ENCODE data around the gene ZNF689.
"Not testable (repeated sequence)": the region's sequence is repeated elsewhere in the genome, so short reads cannot be mapped to it uniquely, and the experiment has no call there.

Gene ZNF689

DNA sequence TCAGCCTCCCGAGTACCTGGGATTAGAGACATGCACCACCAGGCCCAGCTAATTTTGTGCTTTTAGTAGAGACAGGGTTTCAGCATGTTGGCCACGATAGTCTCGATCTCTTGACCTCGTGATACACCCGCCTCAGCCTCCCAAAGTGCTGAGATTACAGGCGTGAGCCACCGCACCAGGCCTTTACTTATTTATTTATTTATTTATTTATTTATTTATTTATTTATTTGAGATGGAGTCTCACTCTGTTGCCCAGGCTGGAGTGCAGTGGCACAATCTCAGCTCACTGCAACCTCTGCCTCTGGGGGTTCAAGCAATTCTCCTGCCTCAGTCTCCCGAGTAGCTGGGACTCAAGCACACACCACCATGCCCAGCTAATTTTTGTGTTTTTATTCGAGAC is 19.3 kb downstream of the ZNF689 start:
- DNase-seq: not testable (repeated sequence)

DNA sequence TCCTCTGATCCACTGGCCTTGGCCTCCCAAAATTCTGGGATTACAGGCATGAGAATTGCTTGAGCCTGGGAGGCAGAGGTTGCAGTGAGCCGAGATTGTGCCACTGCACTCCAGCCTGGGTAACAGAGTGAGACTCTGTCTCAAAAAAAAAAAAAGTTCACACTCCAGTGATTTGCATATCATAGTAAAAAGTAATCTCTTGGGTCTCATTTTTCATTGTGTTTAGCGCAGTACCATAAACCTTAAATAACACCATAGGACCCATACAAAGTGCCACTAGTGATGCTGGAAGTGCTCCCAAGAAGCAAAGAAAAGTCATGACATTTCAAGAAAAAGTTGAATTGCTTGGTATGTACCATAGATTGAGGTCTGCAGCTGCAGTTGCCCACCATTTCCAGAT is 20.6 kb downstream of the ZNF689 start:
- not testable (repeated sequence) for DNase-seq

DNA sequence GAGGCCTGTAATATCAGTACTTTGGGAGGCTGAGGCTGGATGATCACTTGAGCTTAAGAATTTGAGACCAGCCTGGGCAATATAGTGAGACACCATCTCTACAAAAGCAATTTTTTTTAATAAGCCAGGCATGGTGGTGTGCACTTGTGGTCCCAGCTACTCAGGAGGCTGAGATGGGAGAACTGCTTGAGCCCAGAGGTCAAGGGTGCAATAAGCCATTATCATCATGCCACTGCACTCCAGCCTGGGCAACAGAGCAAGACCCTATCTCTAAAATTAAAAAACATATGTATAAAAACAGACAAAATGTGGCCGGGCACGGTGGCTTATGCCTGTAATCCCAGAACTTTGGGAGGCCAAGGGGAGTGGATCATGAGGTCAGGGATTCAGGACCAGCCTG is 21.5 kb downstream of the ZNF689 start:
- DNase-seq: no peak

DNA sequence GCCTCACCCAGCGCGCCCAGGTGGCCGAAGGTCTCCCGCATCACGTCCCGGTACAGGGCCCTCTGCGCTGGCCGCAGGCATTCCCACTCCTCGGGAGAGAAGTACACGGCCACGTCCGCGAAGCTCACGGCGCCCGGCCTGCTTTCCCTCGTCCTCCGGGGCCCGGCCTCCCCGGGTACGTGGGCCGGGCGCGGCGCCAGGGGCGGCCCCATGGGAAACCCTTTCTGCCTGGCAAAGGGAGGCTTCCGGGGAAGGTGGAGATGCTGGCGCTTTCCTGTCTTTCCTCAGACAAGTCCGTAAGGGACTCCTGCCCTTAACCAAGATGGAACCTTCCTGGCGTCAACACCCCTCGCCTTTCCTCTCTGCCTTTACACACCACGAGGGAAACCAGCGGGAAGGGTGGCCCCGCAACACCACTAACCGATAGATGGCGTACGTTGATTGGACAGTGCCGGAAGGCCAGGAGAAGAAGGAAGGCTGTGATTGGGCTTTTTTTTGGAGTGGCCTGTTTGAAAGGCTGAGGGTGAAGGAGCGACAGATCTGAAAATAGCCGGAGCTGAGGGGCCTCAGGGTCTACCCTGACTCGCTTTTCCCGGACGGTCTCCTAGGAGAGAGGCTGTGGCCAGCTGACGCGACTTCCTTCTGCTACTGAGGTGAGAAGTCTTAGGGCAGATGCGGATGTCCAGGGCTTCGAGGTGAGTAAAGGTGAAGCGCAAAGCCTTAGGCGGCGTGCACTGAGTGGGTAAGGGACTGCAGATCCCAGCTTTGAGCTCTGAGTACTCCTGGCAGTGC is 24.6 kb downstream of the ZNF689 start, which contains the start of gene ZNF785:
TSS of gene ZNF785 (minus strand) at position 298 of the 792 bp plus-strand sequence. CDS start at position 212, 86 bp downstream.
- peak; percentile 99 for DNase-seq

DNA sequence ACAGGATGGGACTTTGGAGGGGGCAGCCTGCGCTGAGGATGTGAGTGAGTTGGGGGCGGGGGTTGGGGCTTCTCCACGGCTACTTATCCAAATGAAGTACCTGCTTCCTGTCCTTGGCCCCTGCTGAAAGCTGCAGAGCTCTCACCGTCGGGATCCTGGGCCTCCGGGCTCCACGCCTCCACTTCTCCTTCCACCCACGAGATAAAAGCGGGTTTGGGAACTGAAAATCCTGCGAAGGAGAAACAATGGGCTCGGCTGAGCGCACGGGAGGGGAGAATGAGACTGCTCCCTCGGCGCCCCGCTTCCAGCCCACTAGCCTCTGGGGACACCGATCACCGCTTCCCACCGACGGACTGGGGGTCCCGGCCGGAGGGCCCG is 25.2 kb downstream of the ZNF689 start:
- peak; percentile 57 for DNase-seq

DNA sequence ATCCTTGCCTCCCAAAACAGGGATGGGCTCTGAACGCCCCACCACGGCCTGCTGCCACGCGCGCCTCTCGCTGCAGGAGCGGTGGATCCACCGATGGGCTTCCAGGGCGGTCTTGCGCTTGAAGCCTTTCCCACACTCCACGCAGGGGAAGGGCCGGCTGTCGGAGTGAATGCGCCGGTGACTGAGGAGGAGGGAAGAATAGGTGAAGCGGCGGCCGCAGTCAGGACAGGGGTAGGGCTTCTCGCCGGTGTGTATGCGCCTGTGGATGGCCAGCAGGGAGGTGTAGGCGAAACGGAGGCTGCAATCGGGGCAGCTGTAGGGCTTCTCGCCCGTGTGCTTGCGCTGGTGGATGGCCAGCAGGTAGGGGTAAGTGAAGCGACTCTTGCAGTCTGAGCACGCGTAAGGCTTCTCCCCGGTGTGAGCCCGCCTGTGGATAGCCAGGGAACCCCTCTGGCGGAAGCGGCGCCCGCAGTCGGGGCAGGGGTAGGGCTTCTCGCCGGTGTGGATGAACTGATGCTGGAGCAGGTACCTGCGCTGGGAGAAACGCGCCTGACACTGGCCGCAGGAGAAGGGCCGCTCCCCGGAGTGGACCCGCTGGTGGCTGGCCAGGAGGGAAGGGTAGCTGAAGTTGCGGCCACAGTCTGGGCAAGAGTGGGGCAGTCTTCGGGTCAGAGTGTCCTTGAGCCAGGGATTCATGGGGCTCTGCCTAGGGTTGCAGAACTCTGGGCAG is 27.4 kb downstream of the ZNF689 start:
- no peak for DNase-seq

DNA sequence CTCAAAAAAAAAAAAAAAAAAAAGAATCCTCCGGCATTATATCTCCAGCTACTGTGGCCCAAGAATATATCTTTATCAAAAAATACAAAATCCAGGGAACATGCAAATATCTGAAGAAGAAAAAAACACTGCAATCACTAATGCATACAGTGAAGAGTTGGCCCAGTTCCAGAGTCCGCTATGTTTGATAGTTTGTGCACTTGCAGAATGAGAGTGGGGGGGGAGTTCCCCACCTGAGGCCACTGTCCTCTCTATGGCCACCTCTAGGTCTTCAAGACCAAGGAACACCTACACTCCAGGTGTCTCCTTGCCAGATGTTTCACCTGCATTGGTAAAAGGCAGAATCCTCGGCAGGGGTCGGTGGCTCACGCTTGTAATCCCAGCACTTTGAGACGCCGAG is 28.7 kb downstream of the ZNF689 start:
- DNase-seq: no peak

DNA sequence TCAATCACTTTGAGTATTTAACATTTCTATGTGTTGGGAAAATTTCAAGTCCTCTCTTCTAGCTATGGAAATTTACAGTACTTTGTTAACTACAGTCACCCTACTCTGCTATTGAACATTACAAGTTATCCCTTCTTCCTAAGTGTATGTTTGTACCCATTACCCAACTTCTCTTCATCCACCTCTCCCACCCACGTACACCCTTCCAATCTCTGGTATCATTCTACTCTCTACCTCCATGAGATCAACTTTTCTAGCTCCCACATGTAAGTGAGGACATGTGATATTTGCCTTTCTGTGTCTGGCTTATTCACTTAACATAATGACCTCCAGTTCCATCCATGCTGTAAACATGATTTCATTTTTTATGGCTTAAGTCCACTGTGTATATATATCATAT is 35.5 kb downstream of the ZNF689 start:
- DNase-seq: no peak

DNA sequence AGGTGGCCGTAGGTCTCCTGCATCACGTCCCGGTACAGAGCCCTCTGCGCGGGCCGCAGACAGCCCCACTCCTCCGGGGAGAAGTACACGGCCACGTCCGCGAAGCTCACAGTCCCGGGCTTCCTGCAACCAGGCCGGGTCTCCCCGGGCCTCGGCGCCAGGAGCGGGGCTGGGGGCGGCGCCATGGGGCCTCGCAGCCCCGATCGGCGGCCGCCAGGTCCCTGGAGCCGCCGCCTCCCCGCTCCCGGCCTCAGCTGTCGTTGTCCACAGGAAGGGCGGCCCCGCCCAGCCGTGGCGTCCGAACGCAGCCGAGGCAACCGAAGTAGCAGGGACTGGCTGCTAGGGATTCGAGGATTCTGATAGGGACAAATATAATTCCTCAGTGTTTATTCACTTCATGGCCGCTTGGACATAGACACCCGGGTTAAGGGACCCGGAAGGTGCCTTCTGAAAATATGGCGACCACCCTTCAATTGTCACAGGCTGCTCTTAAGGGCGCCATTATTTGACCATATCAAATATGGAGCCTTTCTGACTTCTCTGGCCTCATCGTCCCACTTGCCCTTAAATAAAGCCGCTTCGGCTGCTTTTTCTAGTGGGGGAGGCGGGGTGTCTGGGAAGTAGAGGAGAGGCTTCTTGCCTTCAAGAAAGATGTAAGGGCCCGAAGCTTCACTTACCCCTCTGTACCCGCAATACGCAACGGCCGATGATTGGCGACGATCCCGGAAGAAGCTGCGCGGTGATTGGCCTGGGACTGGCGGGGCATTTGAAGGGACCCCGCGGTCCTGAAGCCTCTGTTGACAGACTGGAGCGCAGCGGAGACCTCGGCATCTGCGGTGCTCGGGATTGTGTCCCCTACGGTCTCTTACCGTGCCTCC is 38.5 kb downstream of the ZNF689 start, which contains the start of gene ZNF688:
TSS of gene ZNF688 (minus strand) at position 270 of the 878 bp plus-strand sequence. CDS start at position 185, 85 bp downstream.
- peak; percentile 99 for DNase-seq

DNA sequence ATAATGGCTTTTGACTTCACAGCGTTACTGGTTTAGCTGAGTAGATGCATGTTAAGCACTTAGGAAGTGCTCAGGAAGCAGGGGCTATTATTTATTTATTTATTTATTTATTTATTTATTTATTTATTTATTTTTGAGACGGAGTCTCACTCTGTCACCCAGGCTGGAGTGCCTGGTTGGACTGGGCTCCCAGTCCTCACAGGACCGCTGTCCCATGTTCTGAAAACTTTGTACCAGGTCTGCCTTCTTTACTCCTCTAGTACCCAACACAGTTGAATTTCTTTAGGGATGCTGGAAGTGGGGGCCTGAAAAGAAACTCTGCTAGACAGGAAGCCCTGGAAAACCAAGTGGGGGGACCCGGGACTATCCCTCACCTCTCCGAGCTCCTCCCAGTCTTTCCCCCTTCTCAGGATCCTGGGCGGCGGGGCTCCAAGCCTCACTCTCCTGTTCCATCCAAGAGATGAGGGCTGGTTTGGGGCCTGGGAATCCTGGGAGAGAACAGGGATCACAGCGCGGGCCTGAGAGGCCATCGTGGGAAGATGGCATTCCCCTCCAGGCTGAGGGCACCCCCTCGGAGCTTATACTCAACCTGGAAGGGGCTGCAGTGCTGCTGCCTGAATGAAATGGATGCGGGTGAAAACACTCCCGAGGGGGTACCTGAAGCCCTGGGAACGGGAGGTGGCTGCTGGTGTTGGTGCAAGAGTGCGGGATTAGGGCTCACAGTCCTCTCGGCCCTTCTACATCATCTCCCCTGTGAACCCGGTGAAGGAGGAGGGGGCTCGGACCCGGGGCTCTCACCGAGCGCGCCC is 39.3 kb downstream of the ZNF689 start:
- DNase-seq: peak; percentile 73

DNA sequence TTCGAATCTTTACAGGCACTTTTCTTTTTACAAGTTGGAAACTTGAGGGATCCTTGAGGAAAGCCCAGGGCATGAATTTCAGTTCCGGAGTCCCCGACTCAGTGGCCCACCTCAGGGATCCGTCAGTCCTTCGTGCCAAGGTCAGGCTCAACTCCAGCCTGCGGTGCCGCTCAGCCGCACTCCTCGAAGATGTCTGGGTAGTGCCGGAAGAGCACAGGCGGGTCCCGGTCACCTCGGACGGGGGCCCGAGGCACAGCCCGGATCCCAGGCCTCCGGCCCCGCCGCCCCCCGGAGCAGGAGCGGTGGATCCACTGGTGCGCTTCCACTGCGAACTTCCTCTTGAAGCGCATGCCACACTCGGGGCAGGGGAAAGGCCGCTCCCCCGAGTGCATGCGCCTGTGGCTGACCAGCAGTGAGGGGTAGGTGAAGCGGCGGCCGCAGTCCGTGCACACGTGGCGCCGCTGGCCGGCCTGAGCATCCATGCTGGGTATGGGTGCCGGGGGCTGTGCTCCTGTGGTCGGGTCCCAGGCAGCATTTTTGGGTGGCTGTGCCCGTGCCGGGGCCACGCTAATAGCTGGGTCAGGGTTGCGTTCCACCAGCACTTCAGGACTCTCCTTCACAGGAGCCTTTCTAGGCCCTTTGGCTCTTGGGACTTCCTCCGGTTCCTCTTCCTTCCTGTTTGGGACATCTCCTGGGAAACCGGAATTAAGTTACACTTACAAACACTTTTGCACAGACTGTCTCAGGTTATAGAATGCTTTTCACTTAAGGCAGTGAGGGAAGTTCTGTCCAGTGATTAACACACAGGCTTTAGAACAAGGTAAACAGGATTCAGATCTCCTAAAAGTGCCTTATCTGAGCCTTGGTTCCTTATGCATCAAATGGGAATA is 40.2 kb downstream of the ZNF689 start:
- DNase-seq: no peak

DNA sequence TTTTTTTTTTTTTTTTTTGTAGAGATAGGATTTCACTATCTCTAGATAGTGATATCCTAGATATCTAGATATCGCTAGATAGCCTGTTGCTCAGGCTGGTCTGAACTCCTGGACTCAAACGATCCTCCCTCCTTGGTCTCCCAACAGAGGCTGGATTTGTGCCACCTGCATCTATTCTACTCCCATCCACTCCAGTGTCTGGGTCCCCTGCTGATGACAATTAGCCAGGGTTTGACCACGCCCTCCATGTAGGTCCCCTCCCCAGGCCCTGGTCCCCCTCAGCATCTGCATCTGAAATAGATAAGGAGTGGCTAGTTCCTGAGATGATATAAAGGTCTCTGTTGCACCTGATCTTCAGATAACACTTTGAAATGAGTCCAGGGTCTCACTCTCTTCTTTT is 40.9 kb downstream of the ZNF689 start:
- no peak for DNase-seq

DNA sequence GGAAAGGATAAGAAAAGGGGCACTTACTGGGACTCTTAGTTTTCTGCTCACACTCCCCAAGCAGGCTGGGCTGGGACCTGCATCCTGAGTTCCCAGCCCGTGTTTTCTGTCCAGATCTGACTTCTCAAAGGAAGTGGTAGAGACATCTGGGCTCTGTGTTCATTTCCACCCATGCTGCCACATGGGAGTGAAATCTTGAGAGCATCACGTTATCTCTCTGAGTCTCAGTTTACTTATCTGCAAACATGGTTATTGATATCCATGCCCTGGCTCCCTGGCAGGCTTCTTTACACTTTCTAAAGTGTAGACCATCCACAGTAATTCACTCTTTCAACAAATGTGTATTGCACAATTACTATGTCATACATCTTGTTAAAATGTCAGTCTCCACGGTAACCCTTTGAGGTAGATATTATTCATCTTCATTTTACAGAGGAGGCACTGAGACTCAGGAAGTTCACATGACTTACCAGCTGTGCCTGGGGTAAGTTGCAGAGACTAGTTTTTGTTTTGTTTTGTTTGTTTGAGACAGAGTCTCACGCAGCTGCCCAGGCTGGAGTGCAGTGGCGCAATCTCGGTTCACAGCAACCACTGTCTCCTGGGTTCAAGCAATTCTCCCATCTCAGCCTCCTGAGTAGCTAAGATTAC is 42.1 kb downstream of the ZNF689 start:
- peak; percentile 73 for DNase-seq

DNA sequence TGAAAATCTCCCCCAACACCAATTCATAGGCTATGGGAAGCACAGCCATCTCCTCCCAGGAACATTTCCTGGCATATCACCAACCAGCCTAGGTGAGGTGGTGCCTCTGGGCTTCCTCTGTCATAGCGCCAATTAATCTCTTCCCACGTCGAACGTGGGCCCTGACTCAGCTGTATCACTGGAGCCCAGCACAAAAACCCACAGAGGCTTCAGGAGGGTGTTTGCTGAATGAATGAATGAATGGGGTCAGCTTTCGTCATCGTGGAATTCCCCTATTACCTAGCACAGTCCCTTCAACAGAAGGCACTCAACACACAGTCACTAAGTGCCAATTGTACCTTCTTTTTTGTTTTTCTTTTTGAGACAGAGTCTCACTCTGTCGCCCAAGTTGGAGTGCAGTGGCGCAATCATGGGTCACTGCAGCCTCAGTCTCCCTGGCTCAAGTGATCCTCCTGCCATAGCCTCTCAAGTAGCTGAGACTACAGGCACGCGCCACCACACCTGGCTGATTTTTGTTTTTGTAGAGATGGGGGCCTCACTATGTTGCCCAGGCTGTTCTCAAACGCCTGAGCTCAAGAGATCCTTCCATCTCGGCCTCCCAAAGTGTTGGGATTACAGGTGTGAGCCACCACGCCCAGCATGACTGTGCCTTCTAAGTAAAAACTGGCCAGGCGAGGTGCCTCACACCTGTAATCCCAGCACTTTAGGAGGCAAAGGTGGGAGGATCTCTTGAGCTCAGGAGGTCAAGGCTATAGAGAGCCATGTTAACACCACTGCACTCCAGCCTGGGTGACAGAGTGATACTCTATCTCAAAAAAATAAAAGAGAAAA is 42.8 kb downstream of the ZNF689 start:
- DNase-seq: no peak

DNA sequence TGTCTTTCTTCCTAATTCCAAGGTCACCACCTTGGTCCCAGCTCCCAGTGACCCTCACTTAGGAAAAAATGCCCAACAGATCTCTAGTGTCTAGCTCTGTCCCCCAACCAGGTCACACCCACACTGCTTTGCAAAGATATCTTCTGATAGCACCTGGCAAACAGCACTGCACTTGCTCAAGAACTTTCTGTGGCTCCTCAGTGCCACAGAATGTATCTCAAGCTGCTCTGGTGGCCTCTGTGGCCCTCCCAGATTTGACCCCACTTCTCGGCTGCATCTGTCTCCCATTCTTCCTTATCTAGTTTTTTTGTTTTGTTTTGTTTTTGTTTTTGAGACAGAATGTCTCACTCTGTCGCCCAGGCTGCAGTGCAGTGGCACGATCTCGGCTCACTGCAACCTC is 43.7 kb downstream of the ZNF689 start:
- no peak for DNase-seq

DNA sequence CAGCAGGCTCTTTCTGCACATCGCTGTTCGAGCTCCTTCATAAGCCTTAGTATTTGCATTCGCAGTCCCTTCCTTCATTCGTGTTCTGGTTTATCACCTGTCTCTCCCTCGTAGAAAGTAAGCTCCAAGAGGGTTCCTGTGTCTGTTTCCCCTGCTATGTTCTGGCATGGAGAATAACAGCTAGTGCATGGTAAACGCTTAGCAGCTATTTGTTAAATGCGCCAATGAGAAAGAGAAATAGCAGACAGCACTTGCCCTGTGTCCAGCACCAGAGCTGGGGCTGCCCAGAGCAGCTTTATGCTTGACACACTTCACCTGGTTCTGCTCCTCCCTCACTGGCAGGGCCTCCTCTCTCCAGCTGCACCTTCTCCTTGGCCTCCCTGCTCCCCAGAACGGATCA is 44.2 kb downstream of the ZNF689 start:
- DNase-seq: no peak

DNA sequence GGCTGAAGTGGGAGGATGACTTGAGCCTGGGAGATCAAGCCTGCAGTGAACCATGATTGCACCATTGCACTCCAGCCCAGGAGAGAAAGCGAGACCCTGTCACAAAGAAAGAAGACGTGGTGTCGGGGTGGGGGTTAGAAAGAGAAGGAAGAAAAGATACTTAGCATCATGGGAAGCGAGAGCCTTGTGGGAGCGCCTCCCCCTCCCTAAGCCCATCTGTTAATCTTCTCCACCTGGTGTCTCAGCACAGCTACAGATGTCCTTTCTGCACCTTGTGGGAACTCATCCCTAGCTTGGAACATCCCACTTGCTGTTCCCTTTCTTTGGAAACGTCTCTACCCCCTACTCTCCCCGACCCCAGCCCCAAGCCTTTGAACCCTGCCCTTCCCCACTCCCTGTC is 44.7 kb downstream of the ZNF689 start:
- no peak for DNase-seq

DNA sequence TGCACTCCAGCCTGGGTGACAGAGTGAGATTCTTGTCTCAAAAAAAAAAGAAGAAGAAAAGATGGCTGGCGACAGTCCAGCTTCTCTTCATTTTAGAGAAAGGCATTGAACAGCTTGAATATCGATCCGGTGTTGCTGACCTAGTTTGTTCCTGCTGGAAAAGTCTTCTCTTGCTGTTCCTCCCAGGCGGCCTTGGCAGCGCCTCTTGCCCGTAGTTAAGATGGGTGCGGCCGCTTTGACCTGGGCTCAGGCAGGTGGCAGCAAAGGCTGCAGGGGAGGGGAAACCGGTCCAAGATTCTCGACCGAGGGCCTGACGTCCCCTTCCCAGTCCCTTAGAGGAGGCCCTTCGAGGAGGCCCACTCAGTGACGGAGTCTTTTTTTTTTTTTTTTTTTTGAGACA is 48.2 kb downstream of the ZNF689 start:
- no peak for DNase-seq

DNA sequence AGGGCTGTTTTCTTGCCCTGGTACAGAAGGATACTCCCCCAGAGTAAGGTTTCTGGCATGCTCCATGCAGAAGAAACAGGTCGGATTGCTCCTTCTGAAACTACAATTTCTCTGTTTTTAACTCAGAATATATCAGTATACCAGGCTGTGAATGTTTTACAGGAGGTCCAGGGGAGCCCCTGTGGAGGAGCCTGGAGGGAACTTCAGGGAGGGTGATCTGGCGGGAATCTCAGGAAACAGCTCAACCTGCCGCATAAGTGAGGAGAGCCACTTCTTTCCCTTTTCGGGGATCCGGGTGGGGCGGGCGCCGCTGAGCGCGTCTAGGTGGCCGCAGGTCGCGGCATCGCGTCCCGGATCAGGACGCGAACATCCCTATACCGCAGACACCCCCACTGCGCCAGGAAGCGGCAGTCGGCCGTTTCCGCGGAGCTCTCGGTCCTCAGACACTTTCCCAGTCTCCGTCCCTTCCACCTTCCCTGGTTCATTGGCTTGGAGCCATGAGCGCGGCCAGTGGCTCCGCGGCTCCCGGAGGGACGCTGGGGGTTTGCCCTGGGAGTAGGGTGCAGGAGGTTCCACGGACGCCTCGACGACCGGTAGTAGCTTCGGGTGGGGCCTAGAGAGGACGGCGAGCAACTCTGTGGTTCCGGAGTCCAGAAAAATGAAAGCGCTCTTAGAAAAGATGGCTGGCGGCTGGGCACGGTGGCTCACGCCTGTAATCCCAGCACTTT is 48.9 kb downstream of the ZNF689 start:
- DNase-seq: no peak
